GM10847 (cell line): ENCODE results near the gene MIPEP.

ENCODE experiments used
- POLR2A ChIP-seq: IDR thresholded peaks from 2 replicates; pipeline ENCODE4 v1.6.1; 2011; ENCODE audit not compliant: insufficient read length; ENCODE audit errors: extremely low read depth

Gene MIPEP

DNA sequence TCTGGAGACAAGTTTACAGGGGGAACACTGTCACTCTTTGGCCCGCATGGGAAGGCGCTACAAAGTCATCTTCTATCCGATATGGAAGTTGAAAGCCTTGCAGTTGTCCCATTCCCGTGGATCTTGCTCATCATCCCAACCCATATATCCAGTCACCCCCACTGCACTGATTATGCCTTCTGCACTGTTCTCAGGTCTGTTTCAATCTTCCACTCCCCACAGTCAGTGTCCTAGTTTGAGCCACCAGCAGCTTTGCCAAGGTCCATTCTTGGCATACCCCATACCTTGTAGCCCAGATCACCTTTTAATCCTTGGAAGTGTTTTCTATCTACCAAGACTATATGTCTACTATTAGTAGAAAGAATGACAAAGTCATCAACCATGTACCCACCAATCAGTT, 88.1 kb downstream of the MIPEP start:
- TF ChIP-seq POLR2A: no peak

DNA sequence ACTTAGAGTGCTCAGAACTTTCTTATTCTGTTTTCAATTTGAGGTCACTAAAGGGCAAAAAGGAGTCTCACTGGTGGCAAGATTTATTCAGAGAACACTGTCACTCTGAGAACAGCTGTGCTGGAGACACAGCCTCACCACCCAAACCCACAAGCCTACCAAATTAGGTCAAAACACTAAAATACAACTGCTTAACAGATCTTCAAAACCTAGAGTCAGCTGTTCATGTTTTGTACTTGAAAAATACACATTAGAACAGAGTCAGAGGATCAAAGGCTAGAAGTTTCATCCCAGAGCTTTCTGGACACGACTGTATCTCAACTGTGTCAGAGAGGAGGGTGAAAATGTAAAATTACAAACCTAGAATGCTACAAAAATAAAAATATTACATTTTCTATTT, 89.3 kb downstream of the MIPEP start:
- TF ChIP-seq POLR2A: no peak

DNA sequence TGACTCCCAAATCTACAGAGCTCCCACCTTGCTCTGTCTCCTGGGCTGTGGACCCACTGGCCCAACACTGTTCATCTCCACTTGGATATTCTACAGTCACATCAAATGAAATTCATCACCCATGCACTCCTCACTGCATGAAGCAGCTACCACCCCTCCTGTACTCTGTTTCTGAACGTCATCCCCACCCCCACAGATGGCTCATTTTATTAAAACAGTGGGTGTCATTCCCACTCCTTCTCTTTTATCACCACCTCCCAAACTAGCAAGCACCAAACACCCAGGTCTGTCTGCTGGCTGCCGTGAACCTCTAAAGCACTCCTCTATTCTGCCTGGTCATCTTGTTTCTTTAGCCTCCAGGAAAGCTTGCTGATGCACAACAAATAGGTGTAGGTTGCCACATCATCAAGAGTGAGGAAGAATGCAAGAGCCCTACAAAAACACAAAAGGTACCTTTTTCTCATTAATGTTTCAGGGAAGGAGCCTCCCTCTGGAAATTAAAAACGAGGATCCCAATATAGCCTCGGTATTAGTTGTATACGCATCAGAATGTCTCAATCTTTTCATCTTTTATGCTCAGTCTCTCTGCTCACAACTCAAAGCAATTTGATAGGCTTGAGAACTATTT, 91.8 kb downstream of the MIPEP start:
- TF ChIP-seq POLR2A: no peak

DNA sequence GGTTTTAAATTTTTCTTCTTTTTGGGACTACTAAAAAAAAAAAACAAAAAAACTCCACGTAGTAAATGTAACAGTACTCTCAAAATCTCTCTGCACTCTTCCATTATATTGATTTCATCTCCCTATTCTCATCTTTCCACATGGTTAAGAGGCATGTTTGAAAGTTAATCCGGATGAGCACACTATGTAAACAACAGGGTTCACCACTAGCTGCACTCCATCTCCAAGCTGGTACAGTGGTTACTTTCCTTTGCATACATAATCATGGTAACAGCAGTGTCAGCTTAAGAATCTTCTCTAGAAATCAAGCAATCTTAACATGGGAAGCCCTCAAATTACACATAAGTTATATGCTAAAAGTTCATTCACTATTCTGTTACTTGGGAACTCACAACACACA, 92.6 kb downstream of the MIPEP start:
- no peak for TF ChIP-seq POLR2A

DNA sequence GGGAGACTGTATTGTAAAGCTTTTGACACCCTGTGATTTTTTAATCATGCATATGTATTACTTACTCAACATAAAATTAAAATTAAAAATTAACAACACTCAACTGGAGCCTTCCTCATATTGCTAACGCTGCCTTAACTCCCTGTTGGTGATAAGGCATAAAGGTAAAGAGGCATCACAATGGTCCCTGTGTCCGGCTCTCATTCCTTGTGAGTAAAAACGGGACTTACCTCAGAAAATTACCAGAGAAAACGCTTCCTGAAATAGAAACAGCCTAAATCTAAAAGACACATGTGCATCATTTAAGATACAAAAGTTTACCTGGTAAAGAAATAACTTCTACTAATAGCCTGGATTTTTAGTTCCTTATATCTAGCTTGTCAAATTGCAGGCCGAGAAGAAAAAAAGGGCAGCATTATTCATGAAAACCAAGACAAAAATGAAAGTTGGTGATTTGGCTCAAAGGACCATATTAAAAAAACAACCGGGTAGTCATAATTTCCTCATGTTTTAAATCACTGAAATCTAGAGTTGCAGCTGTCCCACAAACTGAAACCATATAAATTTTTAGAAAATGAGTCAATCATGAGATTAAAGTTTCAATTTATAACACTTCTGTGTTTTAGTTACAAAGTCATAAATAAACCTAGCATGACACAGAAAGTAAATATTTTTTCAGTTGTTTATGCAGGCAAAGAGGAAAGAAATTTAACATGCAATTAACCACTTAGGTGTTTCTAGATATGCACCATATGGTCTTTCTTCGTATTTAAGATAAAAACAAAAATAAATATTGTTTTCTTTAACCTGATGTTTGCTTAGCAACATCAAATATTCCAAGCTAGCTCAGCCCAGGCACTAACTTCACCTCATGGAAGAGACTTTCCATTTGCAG, 94.7 kb downstream of the MIPEP start:
- no peak for TF ChIP-seq POLR2A

DNA sequence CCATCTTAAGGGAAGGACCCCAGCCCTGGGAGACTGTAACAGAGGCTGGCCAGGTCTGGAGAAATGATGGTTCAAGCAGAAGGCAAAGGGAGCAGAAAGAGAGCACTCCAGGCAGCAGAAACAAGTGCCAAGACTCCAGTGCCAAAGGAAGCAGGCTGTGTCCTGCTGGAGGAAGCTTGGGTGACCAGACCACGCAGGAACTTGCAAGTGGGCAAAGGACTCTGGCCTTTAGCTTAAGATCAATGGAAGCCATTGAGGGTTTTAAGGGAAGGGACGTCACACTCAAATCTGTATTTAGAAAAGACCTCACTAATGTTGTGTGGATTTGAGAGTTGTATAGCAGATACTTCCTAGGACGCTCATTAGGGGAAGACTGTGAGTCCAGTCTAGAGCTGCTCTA, 95.5 kb downstream of the MIPEP start:
- no peak for TF ChIP-seq POLR2A

DNA sequence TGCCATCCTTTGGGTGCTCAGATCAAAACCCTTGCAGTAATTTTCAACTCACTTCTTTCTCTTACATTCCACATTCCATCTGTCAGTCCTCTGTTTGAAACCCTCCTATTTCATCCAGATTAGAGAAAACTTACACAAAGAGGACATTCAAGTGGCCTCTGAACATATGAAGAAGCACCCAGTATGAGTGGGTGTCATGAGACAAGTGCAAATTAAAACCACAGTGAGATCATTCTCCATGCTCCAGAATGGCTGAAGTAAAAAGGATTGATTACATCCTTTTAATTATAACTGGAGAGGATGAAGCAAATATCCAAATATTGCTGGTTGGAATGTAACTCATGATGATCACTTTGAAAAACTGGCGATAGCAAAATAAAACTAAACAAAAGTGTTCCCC, 96.5 kb downstream of the MIPEP start:
- TF ChIP-seq POLR2A: no peak

DNA sequence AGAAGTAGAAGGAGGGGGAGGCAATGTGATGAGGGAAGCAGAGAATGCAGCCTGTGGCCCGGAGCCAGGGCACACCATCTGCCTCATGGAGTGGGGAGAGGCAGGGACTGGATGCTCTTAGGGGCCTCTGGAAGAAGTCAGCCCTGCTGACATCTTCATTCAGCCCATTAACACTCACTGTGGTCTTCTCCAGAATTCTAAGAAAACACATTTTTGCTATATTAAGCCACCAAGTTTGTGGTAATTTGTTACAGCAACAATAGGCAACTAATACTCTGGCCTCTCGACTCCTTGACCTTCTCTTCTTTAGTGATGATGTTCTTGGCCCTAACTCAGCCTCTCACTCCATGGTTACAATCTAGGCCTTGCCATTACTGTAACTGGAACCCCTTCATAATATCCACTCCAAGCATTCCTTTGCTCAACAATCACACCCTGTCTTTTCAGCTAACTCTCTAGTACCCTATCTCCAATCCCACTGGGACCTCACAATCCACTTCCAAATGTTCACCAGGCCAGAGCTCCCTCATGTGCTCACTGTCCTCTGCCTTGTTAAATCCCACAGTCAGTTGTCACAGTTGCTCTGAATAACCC, 98.5 kb downstream of the MIPEP start:
- no peak for TF ChIP-seq POLR2A

DNA sequence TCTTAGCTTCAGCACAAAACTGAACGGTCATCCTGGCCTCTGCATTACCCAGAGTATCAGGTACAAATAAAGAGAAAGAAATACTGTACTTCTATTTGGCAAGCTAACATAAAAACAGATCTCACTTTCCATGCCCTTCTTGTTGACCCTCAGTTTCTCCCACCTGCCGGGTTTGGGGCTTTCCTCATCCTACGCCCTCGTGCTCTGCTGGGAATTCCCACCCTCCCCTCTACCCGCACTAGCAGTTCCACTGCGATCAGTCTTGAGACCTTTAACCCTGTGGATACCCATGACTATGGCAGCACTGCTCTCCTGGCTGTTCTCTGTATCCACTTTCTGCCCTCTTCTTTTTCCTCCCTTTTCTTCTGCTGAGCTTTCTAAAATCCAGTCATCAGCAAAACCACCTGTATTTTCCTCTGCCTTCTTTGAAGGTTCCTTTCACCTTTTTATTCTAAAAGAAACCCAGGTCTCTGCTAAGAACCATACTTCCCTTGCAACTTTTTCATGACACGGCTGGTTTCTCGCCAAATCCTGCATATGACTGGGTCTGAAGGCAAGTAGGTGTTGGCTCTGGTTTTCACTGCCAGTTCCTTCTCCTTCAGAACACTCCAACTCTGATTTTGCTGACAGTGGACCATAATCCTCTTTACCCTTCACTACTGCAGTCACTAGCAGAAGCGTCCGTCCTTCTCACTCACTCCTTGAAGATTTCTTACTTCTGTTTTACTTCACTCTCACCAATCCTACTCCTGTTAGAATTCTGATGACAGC, 99.4 kb downstream of the MIPEP start:
- no peak for TF ChIP-seq POLR2A

DNA sequence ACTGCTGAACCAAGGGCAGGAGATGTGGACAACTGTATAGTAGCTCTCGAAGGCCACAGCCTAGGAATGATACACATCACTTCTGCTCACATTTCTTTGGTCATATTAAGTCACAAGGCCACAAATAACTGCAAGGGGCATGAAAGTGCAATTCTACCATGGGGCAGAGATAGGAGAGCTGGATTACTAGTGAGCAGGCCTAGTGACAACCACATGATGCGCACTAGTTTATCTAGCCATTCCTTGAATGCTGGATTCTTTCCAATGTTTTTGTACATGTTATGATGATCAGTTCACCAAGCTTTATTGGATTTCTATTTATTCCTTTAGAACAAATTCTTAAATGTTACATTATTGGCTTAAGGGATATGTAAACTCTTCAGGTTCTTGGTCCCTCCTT, 100.7 kb downstream of the MIPEP start:
- no peak for TF ChIP-seq POLR2A

DNA sequence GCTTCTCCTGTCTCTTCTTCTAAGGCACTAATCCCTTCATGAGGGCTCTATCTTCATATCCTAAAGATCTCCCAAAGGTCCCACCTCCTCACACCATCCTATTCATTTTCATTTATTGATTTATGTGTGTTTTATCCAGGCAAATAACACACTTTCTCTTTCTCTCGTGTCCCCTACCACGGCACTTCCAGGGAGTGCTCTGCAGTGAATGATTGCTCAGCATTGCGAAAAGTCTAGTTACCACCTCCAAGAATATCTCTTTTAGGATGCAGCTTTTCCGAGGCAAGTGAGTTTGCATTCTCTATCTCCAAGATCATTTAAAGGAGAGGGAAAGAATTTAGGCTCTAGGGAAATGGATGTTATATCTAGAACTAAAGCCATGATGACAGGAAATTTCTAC, 101.7 kb downstream of the MIPEP start:
- no peak for TF ChIP-seq POLR2A

DNA sequence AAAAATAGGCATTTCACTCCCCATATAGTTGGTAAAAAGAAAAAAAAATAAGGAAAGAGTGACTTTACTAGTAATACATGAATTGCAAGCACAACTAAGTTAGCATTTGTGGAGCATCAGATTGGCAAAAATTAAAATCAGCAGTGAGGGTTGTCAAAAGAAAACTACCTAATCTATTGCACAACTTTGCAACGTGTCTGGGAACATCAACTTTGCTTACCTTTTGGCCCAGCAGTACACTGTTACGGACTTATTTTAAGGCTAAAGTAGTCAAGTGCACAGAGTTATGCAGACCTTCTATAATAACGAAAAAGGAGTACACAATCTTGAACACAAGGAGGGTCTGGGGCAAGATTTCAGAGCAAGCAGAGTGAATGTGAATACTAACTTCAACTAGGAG, 102.6 kb downstream of the MIPEP start:
- TF ChIP-seq POLR2A: no peak

DNA sequence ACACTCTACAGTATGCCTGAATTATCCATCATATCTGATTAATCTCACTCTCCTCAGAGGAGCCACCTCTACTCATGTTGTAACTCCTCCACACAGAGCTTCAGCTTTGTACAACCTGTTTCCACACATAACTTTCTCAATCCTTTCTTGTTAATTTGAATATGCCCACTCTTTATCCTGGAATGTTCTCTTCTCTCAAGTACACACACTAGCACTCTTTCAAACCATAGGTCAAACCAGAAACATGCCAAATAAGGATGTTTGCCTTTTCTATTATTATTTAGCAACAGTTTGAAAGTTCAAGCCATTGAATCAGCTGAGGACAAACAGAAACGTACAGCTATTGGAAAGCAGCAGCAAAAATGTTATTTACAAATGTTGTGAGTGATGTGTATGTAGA, 110.3 kb downstream of the MIPEP start:
- TF ChIP-seq POLR2A: no peak

DNA sequence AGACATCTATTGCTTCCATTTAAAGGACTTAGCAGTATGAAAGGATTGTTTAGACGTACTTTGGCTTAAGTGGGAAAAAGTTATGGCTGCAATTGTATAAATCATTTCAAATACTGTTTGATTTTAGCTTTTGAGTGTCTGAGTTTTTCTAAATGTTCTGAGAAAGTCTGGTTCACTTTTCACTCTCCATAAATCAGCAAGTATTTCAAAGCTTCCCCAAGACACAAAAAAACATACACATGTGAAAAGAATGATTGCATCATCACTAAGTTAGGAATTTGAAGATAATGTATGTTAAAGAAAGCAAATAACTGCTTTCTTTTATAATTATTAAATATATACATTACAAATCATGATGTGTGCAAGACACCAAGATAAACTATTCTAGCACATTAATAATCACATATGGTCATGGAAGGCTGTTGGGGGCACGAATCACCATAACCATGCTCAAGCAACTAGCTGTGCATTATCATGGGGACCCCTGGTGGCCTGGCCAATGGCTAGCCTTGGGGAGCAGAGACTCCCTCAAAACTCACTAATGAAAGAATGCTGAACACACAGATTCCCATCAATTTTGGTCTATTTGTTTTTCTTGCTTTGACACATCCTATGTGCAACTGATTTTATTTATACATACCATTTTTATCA, 111.1 kb downstream of the MIPEP start:
- TF ChIP-seq POLR2A: no peak

DNA sequence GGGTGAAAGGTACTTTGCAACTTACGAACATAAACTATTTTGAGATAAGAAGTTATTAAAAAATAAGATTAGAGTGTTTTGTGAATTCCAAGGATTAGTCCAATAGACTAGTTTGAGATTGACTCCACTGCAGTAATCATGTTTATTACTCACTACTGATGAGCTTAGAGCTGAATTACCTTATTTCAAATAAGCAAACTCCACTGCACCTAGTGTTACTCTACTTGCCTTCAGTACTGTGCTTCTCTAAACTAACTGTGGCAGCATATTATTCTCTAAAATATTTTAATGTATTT, 111.7 kb downstream of the MIPEP start:
- TF ChIP-seq POLR2A: no peak

DNA sequence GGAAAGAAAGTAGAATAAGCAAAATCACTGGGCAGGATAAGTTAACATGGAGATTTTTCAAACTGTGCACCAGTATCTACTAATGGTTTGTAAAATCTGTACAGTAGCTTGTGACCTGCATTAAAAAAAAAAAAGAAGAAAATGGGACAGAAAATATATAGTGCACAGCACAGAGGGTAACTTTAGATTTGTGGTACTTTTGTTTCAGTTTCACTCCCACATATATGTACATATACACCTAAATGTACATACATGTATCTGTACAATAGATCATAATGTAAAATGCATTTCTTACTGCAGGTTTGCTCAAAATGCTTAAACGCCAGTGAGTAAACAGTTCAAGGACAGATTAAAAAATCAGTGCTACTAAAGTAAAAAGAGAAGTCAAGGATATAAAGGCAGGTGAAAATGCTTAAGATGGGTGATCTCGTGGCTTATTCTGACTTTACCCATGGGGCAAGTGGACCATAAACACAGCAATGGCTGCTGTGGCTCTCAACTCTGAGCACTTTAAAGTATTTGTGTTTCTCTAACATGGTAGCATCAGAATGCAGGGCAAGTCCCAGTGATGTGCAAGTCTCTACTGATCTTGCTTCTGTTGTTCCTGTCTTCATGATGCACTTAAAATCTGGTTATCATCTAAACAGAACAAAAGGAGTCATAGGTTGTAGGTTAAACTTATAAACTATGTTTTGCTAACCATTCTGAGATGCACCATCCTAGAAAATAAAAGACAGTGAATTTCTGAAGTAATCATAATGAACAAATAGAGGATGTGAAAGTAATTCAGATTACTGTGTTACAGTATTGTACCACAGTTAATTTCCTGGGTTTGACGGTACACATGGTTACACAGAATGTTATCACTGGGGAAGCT, 112.3 kb downstream of the MIPEP start:
- TF ChIP-seq POLR2A: no peak
